ENCODE results near the gene CDK11B.
"Not testable (repeated sequence)": the region's sequence is repeated elsewhere in the genome, so short reads cannot be mapped to it uniquely, and the experiment has no call there.

Gene CDK11B

GRCh38 chr1:1597275-1597930 lies 61.4 kb downstream of the CDK11B start:
- DNase-seq, result no peak

- no peak for DNase-seq
Measured at GRCh38 chr1:1596493-1597274, 62.1 kb downstream of the CDK11B start.

- DNase-seq, result not testable (repeated sequence)
Measured at GRCh38 chr1:1595341-1595740, 63.5 kb downstream of the CDK11B start.

GRCh38 chr1:1594602-1595260 lies 64.1 kb downstream of the CDK11B start:
- DNase-seq, result no peak

GRCh38 chr1:1593834-1594601 lies 64.8 kb downstream of the CDK11B start:
- DNase-seq, result no peak

GRCh38 chr1:1591452-1591851 lies 67.4 kb downstream of the CDK11B start:
- DNase-seq, result no peak
